Stimulated activated CD4-positive, alpha-beta T cell treated with anti-CD3 and anti-CD28 coated beads, Interleukin-2, amount 100 ng/mL, for 24 hours (primary cell): ENCODE data around the gene IL1R1.
"Not testable (repeated sequence)": the region's sequence is repeated elsewhere in the genome, so short reads cannot be mapped to it uniquely, and the experiment has no call there.

Experiments
- DNase-seq, 2 donors: peaks; one replicate each; pipeline ENCODE4 v3.0.0-alpha.2; 2020

IL1R1 gene

GRCh38 chr2:102141970-102142828, at the start of gene IL1R1:
Gene IL1R1 (plus strand): TSS chr2:102142746. CDS start chr2:102157725, 14,979 bp downstream.
- DNase-seq, result peak in 1 of 2 donors; percentile 50

GRCh38 chr2:102093662-102094061, 48.9 kb upstream of the IL1R1 start:
- DNase-seq, result no peak

GRCh38 chr2:102094917-102095316, 47.6 kb upstream of the IL1R1 start:
- DNase-seq, result peak; percentile 38 to 49

GRCh38 chr2:102096103-102096502, 46.4 kb upstream of the IL1R1 start:
- DNase-seq, result no peak

GRCh38 chr2:102098756-102099155, 43.8 kb upstream of the IL1R1 start:
- DNase-seq, result no peak

- DNase-seq, result no peak
These were observed 42.8 kb upstream of the IL1R1 start for GRCh38 chr2:102099536-102100298.

- DNase-seq, result no peak
These were observed 42.0 kb upstream of the IL1R1 start for GRCh38 chr2:102100371-102101096.

GRCh38 chr2:102101097-102101848, 41.3 kb upstream of the IL1R1 start:
- DNase-seq, result no peak

GRCh38 chr2:102101849-102102635, 40.5 kb upstream of the IL1R1 start:
- no peak for DNase-seq

GRCh38 chr2:102102636-102102948, 40.0 kb upstream of the IL1R1 start:
- not testable (repeated sequence) for DNase-seq

- DNase-seq, result no peak
These were observed 39.3 kb upstream of the IL1R1 start for GRCh38 chr2:102103284-102103683.

GRCh38 chr2:102103992-102104871, 38.3 kb upstream of the IL1R1 start:
- peak; percentile 76 to 82 for DNase-seq

- DNase-seq, result no peak
These were observed 36.4 kb upstream of the IL1R1 start for GRCh38 chr2:102106133-102106556.

- DNase-seq, result not testable (repeated sequence)
These were observed 35.5 kb upstream of the IL1R1 start for GRCh38 chr2:102106813-102107740.

- no peak for DNase-seq
These were observed 34.8 kb upstream of the IL1R1 start for GRCh38 chr2:102107741-102108070.

- DNase-seq, result no peak
These were observed 33.5 kb upstream of the IL1R1 start for GRCh38 chr2:102109016-102109415.

GRCh38 chr2:102110171-102110570, 32.4 kb upstream of the IL1R1 start:
- no peak for DNase-seq

- DNase-seq, result no peak
These were observed 31.8 kb upstream of the IL1R1 start for GRCh38 chr2:102110596-102111334.

- no peak for DNase-seq
These were observed 30.7 kb upstream of the IL1R1 start for GRCh38 chr2:102111823-102112222.
